ENCODE measurements around the gene SDSL. TPM values are rescaled to one million over a fixed set of nuclear protein-coding genes. Genes with fewer than 3 reads are reported as not detected.

SDSL gene
- total RNA-seq, 1 experiment from 2014 or later = 0.46 TPM

GRCh38 chr12:113464852-113465719, 42.9 kb downstream of the SDSL start:
- H3K4me3 Mint-ChIP-seq = peak overlapping the region; percentile 52 to 74
- H2AFZ ChIP-seq (ENCODE audit: low read length) = no peak overlapping the region
- H2BK5ac ChIP-seq (ENCODE audit: insufficient read length, low read length) = no peak overlapping the region

More at GRCh38 chr12:113464852-113465719, 42.9 kb downstream of the SDSL start:
- no peak overlapping the region for H4K91ac ChIP-seq (ENCODE audit: insufficient read length, low read depth, low read length)
- no peak overlapping the region for H4K5ac ChIP-seq (ENCODE audit: insufficient read length, low read depth, low read length)
- H3K14ac ChIP-seq (ENCODE audit: insufficient read depth, low read length) = no peak overlapping the region
- peak; percentile 53 for DNase-seq
- H3K9ac ChIP-seq (ENCODE audit: extremely low read depth, insufficient read length, low read length) = no peak overlapping the region
- H2AK5ac ChIP-seq (ENCODE audit: insufficient read length, low read length) = no peak overlapping the region
- peak overlapping the region; percentile 10 for H3K4me2 ChIP-seq (ENCODE audit: insufficient read depth, insufficient read length, low read length)
- no peak overlapping the region for H3K18ac ChIP-seq (ENCODE audit: insufficient read length, low read depth, low read length)
- no peaks in the 10 kb centered on the region for H3K9me3 ChIP-seq (ENCODE audit: control insufficient read depth, low read depth, low read length)
- Mint-ChIP-seq H3K9me3 (peaks cover 0 to 2% of the 10 kb centered on the region in 2 experiments; a peak in 2 of 5 replicates), H3K27me3 (ENCODE audit: low read depth) (peaks cover 99% of the 10 kb centered on the region), H3K4me1 (peaks cover 46 to 55% of the 10 kb centered on the region in 2 experiments), H3K27ac (no peak overlapping the region), H3K36me3 (ENCODE audit: insufficient read depth in 1 of 3, low read depth in 3 of 3) (peaks cover 0 to 33% (median 2%) of the 10 kb centered on the region in 3 experiments; a peak in 5 of 7 replicates)
- WGBS (ENCODE audit: extremely low coverage, insufficient read length, low lambda C conversion rate) = no CpG with 5 or more reads among the region's 64 CpGs
- no peak overlapping the region for H2BK20ac ChIP-seq (ENCODE audit: low read depth, low read length, poor library complexity, severe bottlenecking)
- no peak; the same call in 1 of the 3 replicates for TF ChIP-seq CTCF (conservative IDR thresholded peaks at IDR 0.05)
- no peaks in the 10 kb centered on the region for H3K79me2 ChIP-seq (ENCODE audit: insufficient read depth, low read length)
- H4K20me1 ChIP-seq (ENCODE audit: control insufficient read depth, insufficient read depth, insufficient read length) = no peaks in the 10 kb centered on the region
- H3K4ac ChIP-seq (ENCODE audit: low read depth, low read length) = no peak overlapping the region
- H2BK15ac ChIP-seq (ENCODE audit: low read depth, low read length) = no peak overlapping the region
- no peak overlapping the region for H3K27ac ChIP-seq (ENCODE audit: insufficient read length, low read depth, low read length)
- no peaks in the 10 kb centered on the region for H3K79me1 ChIP-seq (ENCODE audit: insufficient read depth, low read depth, low read length, poor library complexity, severe bottlenecking)
- peaks cover 76% of the 10 kb centered on the region for H3K27me3 ChIP-seq (ENCODE audit: insufficient read depth, low read length)
- no peak overlapping the region for H3K23ac ChIP-seq (ENCODE audit: insufficient read length, low read depth, low read length)
- H3K56ac ChIP-seq (ENCODE audit: insufficient read length, low read depth, low read length) = no peak overlapping the region
- no peak overlapping the region for H4K8ac ChIP-seq (replicated peaks; ENCODE audit: insufficient read length, low read depth, low read length)
- H3T11ph ChIP-seq (ENCODE audit: low read length) = no peak overlapping the region
- peaks cover 13% of the 10 kb centered on the region for H3K23me2 ChIP-seq (ENCODE audit: insufficient read length, low read depth, low read length, poor library complexity, severe bottlenecking)
- no peak overlapping the region for H2BK120ac ChIP-seq (ENCODE audit: low read depth, low read length, poor library complexity, severe bottlenecking)
- H3K4me1 ChIP-seq (ENCODE audit: insufficient read depth, low read length) = no peaks in the 10 kb centered on the region; the same call in 1 of the 2 replicates
- no peak overlapping the region for H2BK12ac ChIP-seq (ENCODE audit: insufficient read length, low read depth, low read length)
